AG09319 (cell line): ENCODE data around the gene ATG10.

Experiments used
- DNase-seq: peaks from one replicate; pipeline ENCODE4 v3.0.0-alpha.2; 2010; ENCODE audit warnings: low read depth; ENCODE audit errors: extremely low read depth
- TF ChIP-seq, protein P1 (sequence below): IDR thresholded peaks from 2 replicates; pipeline ENCODE4 v1.5.1; 2011; ENCODE audit warnings: low read depth, mild to moderate bottlenecking, inconsistent platforms, low read length, moderate library complexity

ATG10 gene

DNA sequence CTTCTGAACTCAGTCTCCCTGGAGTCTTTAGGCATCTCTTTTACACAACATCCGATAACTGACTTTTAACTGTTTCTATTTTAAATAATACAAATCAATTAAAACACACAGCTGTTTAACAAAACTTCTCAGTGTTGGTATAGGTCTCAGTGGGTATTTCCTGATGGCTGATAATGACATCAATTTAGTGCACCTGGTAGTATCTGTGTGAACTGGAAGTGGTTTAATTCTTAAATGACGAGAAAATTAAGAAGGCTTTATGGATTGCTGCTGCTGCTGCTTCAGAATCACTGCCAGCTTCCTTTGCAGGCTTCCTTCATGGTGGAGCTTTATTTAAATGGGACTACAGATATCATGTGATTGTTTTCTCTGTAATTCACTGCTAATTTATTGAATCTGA, 214.0 kb downstream of the ATG10 start:
- TF ChIP-seq, protein P1, sequence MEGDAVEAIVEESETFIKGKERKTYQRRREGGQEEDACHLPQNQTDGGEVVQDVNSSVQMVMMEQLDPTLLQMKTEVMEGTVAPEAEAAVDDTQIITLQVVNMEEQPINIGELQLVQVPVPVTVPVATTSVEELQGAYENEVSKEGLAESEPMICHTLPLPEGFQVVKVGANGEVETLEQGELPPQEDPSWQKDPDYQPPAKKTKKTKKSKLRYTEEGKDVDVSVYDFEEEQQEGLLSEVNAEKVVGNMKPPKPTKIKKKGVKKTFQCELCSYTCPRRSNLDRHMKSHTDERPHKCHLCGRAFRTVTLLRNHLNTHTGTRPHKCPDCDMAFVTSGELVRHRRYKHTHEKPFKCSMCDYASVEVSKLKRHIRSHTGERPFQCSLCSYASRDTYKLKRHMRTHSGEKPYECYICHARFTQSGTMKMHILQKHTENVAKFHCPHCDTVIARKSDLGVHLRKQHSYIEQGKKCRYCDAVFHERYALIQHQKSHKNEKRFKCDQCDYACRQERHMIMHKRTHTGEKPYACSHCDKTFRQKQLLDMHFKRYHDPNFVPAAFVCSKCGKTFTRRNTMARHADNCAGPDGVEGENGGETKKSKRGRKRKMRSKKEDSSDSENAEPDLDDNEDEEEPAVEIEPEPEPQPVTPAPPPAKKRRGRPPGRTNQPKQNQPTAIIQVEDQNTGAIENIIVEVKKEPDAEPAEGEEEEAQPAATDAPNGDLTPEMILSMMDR, result no peak

DNA sequence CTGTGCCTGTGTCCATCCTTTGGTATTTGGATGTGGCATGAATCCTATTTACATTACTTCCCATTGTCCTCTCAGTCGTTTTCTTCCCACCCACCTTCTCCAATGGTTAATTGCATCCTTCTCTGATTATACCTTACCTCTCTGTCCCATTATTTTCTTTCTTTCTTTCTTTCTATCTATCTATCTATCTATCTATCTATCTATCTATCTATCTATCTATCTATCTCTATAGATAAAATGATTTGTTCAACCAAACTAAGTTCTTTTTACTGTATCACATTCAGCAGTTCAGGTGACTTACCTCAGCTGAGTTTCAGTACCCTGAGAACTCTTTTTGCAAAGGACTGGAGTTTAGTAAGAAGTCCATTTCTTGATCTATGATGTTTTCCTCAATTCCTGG, 225.7 kb downstream of the ATG10 start:
- no peak for DNase-seq
- TF ChIP-seq, protein P1, result no peak

More for the DNA sequence above, 214.0 kb downstream of the ATG10 start:
- no peak for DNase-seq

DNA sequence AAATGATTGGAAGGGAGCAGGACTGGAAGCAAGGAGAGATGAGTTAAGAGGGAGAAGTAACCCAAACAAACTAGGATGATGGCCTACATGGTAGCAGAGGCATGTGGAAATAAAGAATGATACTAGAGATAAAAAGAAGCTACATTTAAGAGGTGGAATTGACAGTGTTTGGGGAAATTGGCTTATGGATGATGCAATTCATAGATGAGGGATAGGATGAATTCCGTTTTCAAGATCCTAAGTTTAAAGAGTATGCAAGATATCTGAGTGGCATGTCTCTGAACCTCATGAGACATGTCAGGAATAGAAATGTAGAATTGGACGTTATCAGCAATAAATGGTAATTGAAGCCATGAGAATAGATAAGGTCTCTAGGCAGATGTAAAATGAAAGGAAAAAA, 232.7 kb downstream of the ATG10 start:
- TF ChIP-seq, protein P1, result no peak
- DNase-seq, result no peak

DNA sequence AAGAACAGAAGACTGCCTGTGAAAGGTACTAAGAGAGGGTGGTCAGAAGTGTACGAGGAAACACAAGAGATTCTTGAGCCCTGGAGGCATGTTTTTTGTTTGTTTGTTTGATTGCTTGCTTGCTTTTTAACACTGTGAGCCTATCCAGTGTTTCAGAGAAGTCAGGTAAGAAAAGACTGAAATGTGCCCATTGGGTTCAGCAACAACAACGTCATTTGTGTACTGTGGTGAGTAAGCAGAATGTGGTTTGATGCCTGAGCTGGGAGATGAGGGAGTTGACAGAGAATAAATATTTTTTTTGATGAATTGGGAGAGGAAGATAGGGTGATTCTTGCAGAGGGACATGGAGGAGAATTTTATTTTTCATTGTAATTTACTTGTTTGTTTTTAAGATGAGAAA, 233.2 kb downstream of the ATG10 start:
- DNase-seq, result no peak
- TF ChIP-seq, protein P1, result no peak

DNA sequence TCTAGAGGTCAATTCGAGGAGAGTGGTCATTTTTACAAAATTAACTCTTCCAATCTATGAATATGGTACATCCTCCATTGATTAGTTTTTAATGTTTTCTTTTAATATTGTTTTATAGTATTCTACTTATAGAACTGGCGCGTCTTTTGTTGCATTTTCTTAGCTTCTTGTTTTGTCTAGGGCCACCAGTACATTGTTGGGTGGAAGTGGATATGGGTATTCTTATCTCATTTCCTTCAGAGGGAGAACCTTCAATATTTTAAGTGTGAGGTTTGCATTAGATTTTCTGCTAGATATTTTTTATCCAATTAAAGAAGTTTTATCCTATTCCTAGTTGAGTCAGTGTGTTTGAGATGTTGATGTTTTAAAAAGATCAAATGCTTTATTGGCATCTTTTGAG, 236.5 kb downstream of the ATG10 start:
- TF ChIP-seq, protein P1, result no peak
- no peak for DNase-seq

DNA sequence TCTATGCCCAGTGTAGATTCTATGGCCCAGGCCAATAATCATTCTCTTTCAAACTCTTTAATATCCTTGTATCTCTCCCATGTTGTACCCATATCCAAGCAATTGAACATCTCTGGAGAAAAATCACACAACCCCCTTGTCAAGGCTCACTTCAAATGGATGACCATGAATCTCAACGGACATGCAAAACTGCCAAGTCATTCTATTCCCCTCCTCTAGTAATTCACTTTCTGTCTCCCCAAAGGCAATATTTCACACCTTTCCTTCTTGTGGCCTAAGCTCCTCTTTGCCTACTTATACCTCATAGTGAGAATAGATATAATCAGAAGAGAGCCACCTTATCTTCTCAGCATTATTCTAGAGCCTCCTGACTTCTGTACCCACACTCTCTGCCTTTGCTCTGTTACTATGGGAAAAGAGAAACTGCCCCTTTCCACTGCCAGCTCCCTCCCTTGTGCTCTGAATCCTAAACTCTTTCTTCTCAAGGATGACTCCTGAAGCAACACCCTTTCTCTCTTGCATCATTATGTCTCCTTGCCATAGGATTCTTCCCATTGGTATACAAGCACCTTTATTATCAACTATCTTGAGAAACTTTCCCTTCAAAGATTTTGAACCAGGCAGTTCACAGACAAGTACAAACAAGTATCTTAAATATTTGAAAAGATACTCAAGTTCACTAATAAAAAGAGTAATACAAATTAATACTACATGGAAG, 240.2 kb downstream of the ATG10 start:
- DNase-seq, result no peak
- TF ChIP-seq, protein P1, result no peak

DNA sequence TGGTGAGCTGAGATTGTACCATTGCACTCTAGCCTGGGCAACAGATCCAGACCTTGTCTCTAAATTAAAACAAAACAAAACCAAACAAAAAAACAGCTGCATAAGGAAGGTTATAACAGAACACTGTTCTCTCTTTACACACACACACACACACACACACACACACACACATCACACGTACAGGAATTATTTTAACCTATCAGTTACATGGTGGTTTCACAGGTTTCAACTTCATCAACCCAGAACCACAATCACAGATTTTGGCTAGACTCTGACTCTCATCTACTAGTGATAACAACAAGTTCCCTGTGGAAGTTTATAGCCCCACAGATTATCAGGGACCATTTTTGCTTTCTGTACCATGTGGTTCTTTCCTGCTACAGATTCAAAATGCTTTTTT, 246.1 kb downstream of the ATG10 start:
- TF ChIP-seq, protein P1, result no peak
- DNase-seq, result no peak
